GM12865 (cell line): Measurements from ENCODE around the gene SF3A1.
A peak's percentile ranks its signal among the peaks of the same experiment; 100 is the strongest.

ENCODE experiments used
- DNase-seq: peaks from one replicate; pipeline ENCODE4 v3.0.0; 2010; ENCODE audit warnings: low read depth
- H3K4me3 ChIP-seq: 2 replicates; pipeline ENCODE4 v1.5.1; 2011; ENCODE audit warnings: mild to moderate bottlenecking, low read depth, low read length, control low read depth
- CTCF ChIP-seq: IDR thresholded peaks from 2 replicates; pipeline ENCODE4 v1.5.1; 2011; ENCODE audit warnings: low read length, control low read depth, low read depth, inconsistent platforms; ENCODE audit not compliant: insufficient read depth; ENCODE audit errors: missing control alignments

SF3A1 gene

GRCh38 chr22:30399718-30400117 is 43.0 kb upstream of the SF3A1 start:
- DNase-seq: no peak
- no peak overlapping the region for H3K4me3 ChIP-seq
- TF ChIP-seq CTCF: no peak

- DNase-seq: no peak
- no peak for TF ChIP-seq CTCF
- no peak overlapping the region for H3K4me3 ChIP-seq
Measured at GRCh38 chr22:30398685-30399680, 42.3 kb upstream of the SF3A1 start.

- TF ChIP-seq CTCF: no peak
- no peak for DNase-seq
- H3K4me3 ChIP-seq: no peak overlapping the region
Measured at GRCh38 chr22:30397656-30398635, 41.3 kb upstream of the SF3A1 start.

- H3K4me3 ChIP-seq: peak within 1 kb of the TSS; percentile 24
- TF ChIP-seq CTCF: no peak
- DNase-seq: peak; percentile 31
Measured at GRCh38 chr22:30396871-30397655, 40.4 kb upstream of the SF3A1 start, which contains the start of gene SEC14L2. TSS of gene SEC14L2 (plus strand) at chr22:30397018. CDS start at chr22:30397117, 99 bp downstream.

GRCh38 chr22:30393885-30394284 is 37.2 kb upstream of the SF3A1 start:
- no peak overlapping the region for H3K4me3 ChIP-seq
- no peak for DNase-seq
- no peak for TF ChIP-seq CTCF

GRCh38 chr22:30393322-30393680 is 36.6 kb upstream of the SF3A1 start:
- DNase-seq: no peak
- no peak for TF ChIP-seq CTCF
- H3K4me3 ChIP-seq: no peak overlapping the region
